Activated T-cell treated with anti-CD3 and anti-CD28 coated beads, Interleukin-2, amount 50 U/mL, for 4 hours (primary cell): Measurements from ENCODE around the gene SMPD4. TPM values are rescaled to one million over a fixed set of nuclear protein-coding genes. Genes with fewer than 3 reads are reported as not detected.
"Not testable (repeated sequence)": the region's sequence is repeated elsewhere in the genome, so short reads cannot be mapped to it uniquely, and the experiment has no call there.

Experiments used
- ATAC-seq, 2 donors: fragments of 200-7000 bp; cut with Tn5 transposase; one replicate each; pipeline ENCODE4 v1.10.0; 2021
- DNase-seq: peaks from one replicate; pipeline ENCODE4 v3.0.0-alpha.2; 2020
- H3K27me3 Mint-ChIP-seq: one replicate; pipeline ENCODE4 v1.8.0; 2021; ENCODE audit warnings: low read depth, mixed read lengths
- H3K36me3 Mint-ChIP-seq: one replicate; pipeline ENCODE4 v1.8.0; 2022; ENCODE audit warnings: mixed read lengths; ENCODE audit not compliant: insufficient read depth
- H3K4me1 Mint-ChIP-seq: one replicate; pipeline ENCODE4 v1.8.0; 2021; ENCODE audit warnings: low read depth, mixed read lengths
- H3K4me3 Mint-ChIP-seq: one replicate; pipeline ENCODE4 v1.8.0; 2021; ENCODE audit warnings: mild to moderate bottlenecking, moderate library complexity, mixed read lengths
- H3K9me3 Mint-ChIP-seq: one replicate; pipeline ENCODE4 v1.8.0; 2021; ENCODE audit warnings: mixed read lengths
- total RNA-seq, 3 donors: library from RNA; stranded (reverse); gene quantifications; one replicate each; pipeline ENCODE4 v1.2.1, GENCODE V29; 2021

The SMPD4 gene
- total RNA-seq, 3 donors from 2014 or later = 102 to 113 (median 103) TPM

DNA sequence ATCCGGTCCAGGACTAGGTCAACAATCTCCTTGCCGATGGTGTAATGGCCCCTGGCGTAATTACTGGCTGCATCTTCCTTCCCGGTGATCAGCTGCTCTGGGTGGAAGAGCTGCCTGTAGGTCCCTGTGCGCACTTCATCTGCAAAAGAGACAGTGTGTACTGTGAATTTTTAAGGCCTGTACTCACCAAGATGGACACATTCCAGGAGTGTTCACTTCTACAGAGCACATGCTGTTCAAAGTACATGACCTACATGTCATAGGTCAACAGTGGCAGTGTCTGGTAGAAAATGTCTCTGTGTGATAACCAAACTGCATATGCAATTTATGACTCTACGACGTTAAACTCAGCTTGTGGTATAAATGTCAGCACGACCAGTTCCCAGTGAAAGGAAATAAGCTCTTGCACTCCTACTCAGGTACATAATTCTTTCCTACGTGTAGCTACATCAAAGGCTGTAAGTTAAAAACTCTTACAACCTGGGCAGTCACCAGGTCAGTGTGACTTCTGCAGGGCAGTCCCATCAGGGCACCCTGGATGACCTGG, 13.8 kb upstream of the SMPD4 start:
- H3K27me3 Mint-ChIP-seq, ATAC-seq: not testable (repeated sequence)

DNA sequence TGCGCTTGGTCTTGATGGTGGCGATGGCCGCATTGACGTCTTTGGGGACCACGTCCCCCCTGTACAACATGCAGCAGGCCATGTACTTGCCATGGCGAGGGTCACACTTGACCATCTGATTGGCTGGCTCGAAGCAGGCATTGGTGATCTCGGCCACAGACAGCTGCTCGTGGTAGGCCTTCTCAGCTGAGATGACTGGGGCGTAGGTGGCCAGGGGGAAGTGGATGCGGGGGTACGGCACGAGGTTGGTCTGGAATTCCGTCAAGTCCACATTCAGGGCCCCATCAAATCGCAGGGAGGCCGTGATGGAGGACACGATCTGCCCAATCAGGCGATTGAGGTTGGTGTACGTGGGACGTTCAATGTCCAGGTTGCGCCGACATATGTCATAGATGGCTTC, 12.4 kb upstream of the SMPD4 start:
- H3K4me1 Mint-ChIP-seq, H3K9me3 Mint-ChIP-seq, H3K36me3 Mint-ChIP-seq, H3K4me3 Mint-ChIP-seq, H3K27me3 Mint-ChIP-seq, ATAC-seq, DNase-seq: not testable (repeated sequence)

More for the DNA sequence above, 13.8 kb upstream of the SMPD4 start:
- not testable (repeated sequence) for H3K9me3 Mint-ChIP-seq, H3K36me3 Mint-ChIP-seq, H3K4me1 Mint-ChIP-seq, DNase-seq, H3K4me3 Mint-ChIP-seq

DNA sequence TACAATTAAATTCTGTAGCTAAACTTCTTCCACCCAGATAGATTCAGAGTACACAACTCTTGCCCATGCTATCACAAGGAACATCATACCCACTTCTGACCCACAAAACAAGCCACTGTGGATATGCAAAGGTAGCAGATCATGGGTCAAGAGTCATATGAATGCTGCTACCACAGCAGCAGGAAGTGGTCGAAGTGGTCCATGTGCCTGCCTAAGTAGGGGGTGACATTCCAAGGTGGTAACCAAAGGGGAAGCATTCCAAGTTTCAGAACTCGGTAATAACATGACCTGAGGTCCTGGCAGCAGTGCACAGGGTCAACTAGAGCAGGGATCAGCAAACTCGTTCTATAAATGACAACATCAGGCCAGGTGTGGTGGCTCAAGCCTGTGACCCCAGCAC, 11.0 kb upstream of the SMPD4 start:
- not testable (repeated sequence) for DNase-seq, H3K27me3 Mint-ChIP-seq, H3K9me3 Mint-ChIP-seq, ATAC-seq, H3K4me3 Mint-ChIP-seq, H3K4me1 Mint-ChIP-seq, H3K36me3 Mint-ChIP-seq

DNA sequence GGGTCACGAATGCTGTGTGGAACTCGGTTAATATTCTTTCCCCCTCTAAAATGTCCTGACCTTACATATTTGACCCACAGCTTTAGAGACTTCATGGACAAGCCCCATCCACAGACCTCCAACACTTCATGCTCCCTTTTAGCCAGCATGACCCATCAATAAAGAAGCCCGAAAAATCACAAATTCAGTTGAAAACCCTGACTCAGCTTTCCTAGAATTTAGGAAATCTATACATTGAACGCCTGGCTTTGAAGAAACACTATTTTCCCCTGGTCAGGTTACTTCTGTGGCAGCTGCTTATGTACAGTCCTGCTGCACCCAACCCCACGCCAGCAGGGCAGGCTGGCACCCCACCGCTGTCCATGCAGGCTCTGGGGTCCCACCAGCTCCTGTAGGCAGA, 9.9 kb upstream of the SMPD4 start:
- not testable (repeated sequence) for H3K4me1 Mint-ChIP-seq, ATAC-seq

DNA sequence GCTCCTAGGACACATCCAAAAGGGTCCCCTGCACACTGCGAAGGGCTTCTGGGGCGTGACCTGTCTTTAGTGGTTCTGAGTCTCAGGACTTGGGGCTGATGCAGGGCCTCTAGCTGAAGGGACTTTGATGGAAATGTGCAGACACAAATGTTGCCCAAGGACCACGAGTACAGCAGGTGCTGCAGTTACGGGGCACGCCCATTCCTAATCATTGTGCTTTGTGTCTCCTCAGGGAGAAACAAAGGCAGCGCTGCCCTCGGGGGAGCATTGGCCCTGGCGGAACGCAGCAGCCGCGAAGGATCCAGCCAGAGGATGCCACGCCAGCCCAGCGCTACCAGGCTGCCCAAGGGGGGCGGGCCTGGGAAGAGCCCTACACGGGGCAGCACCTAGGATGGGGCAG, 8.8 kb upstream of the SMPD4 start:
- no peak overlapping the region for H3K4me3 Mint-ChIP-seq
- H3K36me3 Mint-ChIP-seq = peaks cover 2% of the 10 kb centered on the region
- peaks cover 2% of the 10 kb centered on the region for H3K4me1 Mint-ChIP-seq
- no peaks in the 10 kb centered on the region for H3K9me3 Mint-ChIP-seq
- H3K27me3 Mint-ChIP-seq = no peaks in the 10 kb centered on the region
- ATAC-seq (no peak), DNase-seq (no peak)

More for the DNA sequence above, 9.9 kb upstream of the SMPD4 start:
- H3K9me3 Mint-ChIP-seq, DNase-seq, H3K36me3 Mint-ChIP-seq, H3K27me3 Mint-ChIP-seq, H3K4me3 Mint-ChIP-seq: not testable (repeated sequence)

DNA sequence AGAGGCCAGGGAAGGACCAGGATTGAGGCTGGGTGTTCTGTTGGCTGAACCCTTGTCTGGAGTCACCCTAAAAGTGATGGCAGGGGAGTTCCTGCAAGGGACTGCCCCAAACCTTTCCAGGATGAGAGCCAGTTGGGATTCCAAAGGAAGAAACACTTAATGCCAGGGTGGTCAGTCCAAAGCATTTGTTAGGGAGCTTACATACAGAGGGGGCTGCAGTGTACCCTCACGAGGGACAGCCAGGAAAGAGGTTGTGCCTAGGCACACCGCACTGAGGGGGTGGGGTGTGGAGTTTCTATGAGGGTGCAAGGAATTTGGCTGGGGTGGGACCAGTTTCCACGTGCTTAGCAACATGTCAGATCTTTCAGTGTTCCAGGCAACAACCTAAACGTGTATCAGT, 7.6 kb upstream of the SMPD4 start:
- not testable (repeated sequence) for DNase-seq, H3K4me3 Mint-ChIP-seq, H3K27me3 Mint-ChIP-seq, H3K9me3 Mint-ChIP-seq, H3K36me3 Mint-ChIP-seq, H3K4me1 Mint-ChIP-seq, ATAC-seq

DNA sequence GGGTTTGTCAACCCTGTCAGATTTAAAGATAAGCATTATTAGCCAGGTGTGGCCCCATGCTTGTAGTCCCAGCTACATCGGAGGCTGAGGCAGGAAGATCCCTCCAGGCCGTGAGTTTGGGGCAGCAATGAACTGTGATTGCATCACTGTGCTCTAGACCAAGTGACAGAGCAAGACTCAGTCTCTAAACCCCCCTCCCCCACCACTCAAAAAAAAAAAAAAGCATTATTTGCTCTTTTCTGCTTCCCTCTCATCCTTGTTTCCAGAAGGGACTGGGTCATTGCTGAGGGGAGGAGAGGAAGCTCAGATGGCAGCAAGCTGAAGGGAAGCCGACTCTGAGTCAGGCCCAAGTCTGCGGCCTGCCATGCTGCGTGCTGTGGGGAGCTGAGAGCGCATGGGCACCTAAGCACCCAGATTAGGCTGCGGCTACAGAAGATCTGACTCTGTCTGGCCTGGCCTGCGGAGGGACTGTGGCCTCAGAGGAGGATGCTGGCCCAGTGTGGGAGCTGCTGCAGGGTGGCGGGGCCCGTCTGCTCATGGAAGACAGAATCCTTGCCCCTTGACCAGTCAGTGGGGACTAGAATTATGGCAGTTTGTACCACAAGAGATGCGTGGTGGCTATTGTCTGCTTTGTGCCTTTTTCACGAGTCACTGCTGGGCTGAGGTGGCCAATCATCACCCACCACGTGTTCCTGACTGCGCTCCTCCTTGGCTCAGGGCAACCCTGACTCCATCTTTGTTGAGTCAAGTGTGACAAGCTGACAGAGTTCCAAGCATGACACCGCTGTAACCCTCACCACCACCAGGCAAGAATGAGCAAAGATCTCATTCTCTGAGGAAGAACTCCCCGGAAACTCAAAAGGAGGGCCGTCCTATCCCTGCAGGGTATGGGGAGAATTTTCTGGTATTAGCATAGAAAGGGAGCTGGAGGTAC, 6.7 kb upstream of the SMPD4 start:
- not testable (repeated sequence) for ATAC-seq, H3K4me3 Mint-ChIP-seq, H3K27me3 Mint-ChIP-seq, H3K36me3 Mint-ChIP-seq, DNase-seq, H3K9me3 Mint-ChIP-seq
- H3K4me1 Mint-ChIP-seq = peaks cover 11% of the 10 kb centered on the region

DNA sequence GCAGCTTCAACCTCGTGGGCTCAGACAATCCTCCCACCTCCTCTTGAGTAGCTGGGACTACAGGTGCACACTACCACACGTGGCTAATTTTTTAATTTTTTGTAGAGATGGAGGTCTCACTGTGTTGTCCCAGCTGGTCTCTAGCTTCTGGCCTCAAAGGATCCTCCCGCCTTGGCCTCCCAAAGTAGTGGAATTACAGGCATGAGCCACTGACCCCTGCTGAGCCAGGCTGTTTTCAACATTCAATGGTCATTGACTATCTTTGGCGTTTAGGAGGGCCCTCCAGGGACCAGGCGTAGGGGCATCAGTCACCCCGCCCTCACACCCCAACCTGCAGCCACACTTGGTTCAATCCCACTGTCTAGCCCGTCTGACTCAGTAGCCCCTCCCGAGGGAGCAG, 5.9 kb upstream of the SMPD4 start:
- Mint-ChIP-seq H3K4me3 (no peak overlapping the region), H3K9me3 (no peaks in the 10 kb centered on the region), H3K27me3 (no peaks in the 10 kb centered on the region), H3K36me3 (peaks cover 4% of the 10 kb centered on the region), H3K4me1 (peaks cover 12% of the 10 kb centered on the region)
- ATAC-seq (no peak), DNase-seq (no peak)

DNA sequence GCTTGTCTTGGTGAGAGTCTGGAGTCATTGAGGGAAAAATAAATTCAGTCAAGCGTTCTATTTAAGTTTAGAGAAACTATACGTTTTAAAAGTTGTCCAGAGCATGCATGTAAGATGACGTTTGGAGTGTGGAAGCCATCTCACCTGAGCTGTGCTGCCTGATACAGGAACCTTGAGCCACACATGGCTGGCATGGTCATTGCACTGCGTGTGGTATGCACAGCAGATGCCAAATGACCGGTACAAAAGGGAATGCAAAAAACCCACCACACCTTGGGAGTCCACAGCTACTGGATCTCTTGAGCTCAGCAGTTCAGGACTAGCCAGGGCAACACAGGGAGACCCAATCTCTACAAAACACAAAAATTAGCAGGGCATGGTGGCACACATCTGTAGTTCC, 5.0 kb upstream of the SMPD4 start:
- DNase-seq = no peak
- no peak overlapping the region for H3K4me3 Mint-ChIP-seq
- no peaks in the 10 kb centered on the region for H3K27me3 Mint-ChIP-seq
- no peak for ATAC-seq
- H3K4me1 Mint-ChIP-seq = peaks cover 12% of the 10 kb centered on the region
- peaks cover 4% of the 10 kb centered on the region for H3K36me3 Mint-ChIP-seq
- H3K9me3 Mint-ChIP-seq = no peaks in the 10 kb centered on the region

DNA sequence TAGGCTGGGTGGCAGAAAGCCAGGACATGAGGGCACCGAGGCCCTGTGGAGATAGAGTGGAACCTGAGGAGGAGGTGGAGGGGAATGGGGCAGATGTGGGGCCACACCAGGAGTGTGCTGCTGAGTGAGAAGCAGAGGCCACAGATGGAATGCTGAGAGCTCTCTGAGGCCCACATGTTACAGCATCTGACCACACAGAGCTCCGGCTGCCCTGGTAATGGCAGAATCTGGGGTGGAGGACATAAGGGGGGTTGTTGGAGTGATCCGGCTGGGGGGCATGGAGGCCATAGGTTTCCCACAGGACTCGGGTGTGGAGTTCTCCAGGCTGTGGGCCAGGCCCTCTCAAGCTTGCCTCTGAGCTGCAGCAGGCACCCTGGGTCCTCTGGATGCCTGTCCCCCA, 4.5 kb upstream of the SMPD4 start:
- no peak for DNase-seq
- no peaks in the 10 kb centered on the region for H3K9me3 Mint-ChIP-seq
- no peak overlapping the region for H3K4me3 Mint-ChIP-seq
- H3K27me3 Mint-ChIP-seq = no peaks in the 10 kb centered on the region
- H3K36me3 Mint-ChIP-seq = peaks cover 3% of the 10 kb centered on the region
- ATAC-seq = no peak
- peaks cover 14% of the 10 kb centered on the region for H3K4me1 Mint-ChIP-seq

DNA sequence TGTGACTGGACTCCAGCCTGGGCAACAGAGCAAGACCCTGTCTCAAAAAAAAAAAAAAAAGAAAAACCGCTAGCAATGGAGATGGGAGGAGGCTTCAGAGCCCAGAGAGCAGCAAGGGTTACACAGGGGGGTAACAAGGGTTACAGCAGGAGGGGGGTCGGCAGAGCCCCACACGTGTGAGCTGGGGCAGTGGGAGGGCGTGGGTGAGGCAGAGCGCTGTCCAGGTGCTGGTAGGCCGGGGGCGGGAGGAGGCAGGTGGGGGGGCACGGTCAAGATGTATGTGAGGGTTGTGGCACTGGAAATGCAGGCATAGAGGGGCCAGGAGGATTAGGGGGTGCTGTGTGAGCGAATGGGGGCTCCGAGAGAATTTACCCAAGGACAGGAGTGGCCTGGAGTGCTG, 4.0 kb upstream of the SMPD4 start:
- no peak for ATAC-seq
- peaks cover 3% of the 10 kb centered on the region for H3K36me3 Mint-ChIP-seq
- H3K4me3 Mint-ChIP-seq = no peak overlapping the region
- H3K4me1 Mint-ChIP-seq = peaks cover 16% of the 10 kb centered on the region
- H3K9me3 Mint-ChIP-seq = no peaks in the 10 kb centered on the region
- no peaks in the 10 kb centered on the region for H3K27me3 Mint-ChIP-seq
- no peak for DNase-seq

DNA sequence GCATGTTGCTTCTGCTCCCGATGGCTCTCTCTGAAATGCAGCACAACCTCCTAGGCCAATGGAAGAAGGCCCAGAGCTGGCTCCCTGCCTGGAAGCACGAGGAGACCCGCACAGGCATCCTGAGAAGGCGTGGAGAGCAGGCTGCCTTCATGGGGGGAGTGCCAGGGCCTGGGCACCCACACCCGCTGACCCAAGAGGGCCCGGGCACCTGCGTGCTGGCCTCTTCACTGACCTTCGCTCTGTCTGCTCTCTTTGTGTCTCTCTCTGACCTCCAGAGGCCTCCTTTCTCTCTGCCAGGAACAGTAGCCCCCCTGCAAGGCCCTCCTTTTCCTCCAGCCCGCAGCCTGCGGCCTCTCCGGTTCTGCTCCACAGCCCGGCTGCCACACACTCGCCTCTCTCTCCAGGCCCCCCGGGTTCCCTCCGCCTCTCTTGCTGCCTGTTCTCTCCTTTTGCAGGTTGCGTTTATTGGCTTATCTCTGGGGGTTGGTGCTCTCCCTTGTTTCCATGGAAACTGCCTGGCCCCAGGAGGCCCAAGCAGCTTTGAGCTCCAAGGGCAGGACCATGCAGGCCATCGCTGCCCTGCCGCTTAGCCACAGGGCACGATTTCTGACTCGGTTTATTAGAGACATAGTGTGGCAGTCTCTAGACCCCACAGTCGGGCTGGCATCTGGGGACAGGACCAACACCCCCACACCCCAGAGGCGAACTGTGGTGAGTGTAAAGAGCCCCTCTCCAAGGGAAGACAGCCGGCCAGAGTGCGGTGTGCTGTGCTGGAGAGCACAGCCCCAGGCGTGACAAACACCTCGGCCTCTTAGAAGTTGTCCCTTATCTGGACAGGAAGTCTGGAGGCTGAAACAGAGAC, 2.3 kb upstream of the SMPD4 start:
- H3K9me3 Mint-ChIP-seq = no peaks in the 10 kb centered on the region
- peak overlapping the region; percentile 83 for H3K4me3 Mint-ChIP-seq
- no peaks in the 10 kb centered on the region for H3K27me3 Mint-ChIP-seq
- H3K4me1 Mint-ChIP-seq = peaks cover 18% of the 10 kb centered on the region
- peaks cover 3% of the 10 kb centered on the region for H3K36me3 Mint-ChIP-seq
- no peak for ATAC-seq
- DNase-seq = no peak

DNA sequence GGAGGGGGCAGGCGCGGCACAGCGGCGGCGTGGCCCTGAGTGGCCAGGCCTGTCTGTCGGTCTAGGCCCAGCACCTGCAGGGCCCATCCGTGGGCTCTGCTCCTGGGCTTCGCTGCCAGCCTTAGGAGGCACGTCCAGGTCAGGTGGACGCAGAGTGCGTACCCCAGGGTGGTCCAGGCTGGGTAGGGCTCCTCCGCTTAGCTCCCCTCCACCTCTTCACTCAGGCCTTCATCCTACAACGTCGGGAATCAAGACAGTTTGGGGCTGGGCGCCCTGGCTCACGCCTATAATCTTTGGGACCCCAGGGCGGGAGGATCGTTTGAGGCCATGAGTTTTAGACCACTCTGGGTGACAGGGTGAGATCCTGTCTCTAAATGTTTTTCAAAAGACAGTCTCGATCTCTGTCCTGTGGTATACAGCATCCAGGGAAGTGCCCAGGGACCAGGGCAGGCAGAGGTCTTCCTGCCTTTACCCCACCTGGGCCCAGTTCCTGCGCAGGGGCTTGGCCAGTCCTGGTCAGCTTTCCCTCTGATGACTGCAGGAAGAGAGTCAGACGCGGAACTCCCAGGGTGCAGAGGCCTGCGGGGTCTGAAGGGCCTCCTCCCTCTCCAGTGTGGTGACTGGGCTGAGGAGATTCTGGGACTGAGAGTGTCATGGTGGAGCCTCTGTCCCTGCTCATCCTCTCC, 1.6 kb upstream of the SMPD4 start:
- Mint-ChIP-seq H3K4me3 (peak overlapping the region; percentile 83), H3K4me1 (peaks cover 18% of the 10 kb centered on the region)
- H3K9me3 Mint-ChIP-seq, H3K36me3 Mint-ChIP-seq, H3K27me3 Mint-ChIP-seq, DNase-seq: not testable (repeated sequence)
- ATAC-seq = peak in 1 of 2 donors; percentile 14
